Mammary epithelial cell (primary cell): ENCODE data around the gene C1D.

Source experiments
- EZH2 ChIP-seq: IDR thresholded peaks from 2 replicates; pipeline ENCODE4 v1.6.1; 2012; ENCODE audit warnings: low read length, inconsistent platforms, borderline replicate concordance
- TF ChIP-seq, protein P1 (sequence below), 2 donors: IDR thresholded peaks in 1 of 2; conservative IDR thresholded peaks in 1 of 2; 2 replicates each; pipeline ENCODE4 v1.5.1; 2011 to 2012; ENCODE audit warnings: inconsistent platforms in 2 of 2, low read length in 2 of 2, mild to moderate bottlenecking in 2 of 2, control low read depth in 1 of 2, low read depth in 1 of 2; ENCODE audit not compliant: insufficient read depth in 1 of 2; ENCODE audit errors: extremely low read depth in 1 of 2

DNA sequence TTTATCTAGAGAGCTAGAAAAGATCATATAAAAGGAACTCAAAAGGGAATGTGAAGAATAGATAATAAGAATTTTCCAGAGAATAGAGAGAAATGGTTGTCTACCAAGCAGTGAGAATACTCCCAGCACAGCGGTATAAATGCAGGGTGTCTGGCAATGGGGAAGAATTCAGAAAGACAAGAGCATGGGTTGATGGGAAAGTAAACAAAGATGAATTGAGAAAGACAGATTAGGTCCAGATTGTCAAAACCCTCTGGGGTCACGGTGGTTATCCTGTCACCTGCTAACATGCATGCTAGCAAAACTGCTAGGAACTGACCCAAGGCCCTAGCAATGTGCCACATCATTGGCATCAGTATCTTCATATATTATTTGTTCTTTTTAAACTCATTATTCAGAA lies 30.8 kb upstream of the C1D start:
- TF ChIP-seq, protein P1, sequence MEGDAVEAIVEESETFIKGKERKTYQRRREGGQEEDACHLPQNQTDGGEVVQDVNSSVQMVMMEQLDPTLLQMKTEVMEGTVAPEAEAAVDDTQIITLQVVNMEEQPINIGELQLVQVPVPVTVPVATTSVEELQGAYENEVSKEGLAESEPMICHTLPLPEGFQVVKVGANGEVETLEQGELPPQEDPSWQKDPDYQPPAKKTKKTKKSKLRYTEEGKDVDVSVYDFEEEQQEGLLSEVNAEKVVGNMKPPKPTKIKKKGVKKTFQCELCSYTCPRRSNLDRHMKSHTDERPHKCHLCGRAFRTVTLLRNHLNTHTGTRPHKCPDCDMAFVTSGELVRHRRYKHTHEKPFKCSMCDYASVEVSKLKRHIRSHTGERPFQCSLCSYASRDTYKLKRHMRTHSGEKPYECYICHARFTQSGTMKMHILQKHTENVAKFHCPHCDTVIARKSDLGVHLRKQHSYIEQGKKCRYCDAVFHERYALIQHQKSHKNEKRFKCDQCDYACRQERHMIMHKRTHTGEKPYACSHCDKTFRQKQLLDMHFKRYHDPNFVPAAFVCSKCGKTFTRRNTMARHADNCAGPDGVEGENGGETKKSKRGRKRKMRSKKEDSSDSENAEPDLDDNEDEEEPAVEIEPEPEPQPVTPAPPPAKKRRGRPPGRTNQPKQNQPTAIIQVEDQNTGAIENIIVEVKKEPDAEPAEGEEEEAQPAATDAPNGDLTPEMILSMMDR (conservative IDR thresholded peaks at IDR 0.05 in 1 of 2, IDR thresholded peaks at IDR 0.05 in 1 of 2; ENCODE audit: extremely low read depth in 1 of 2, insufficient read depth in 1 of 2, low read depth in 1 of 2, low read length in 2 of 2) = no peak
- no peak for TF ChIP-seq EZH2
